Liver (tissue), 9 donors: ENCODE results near the gene ARNT2. TPM values are rescaled to one million over a fixed set of nuclear protein-coding genes. Genes with fewer than 3 reads are reported as not detected.

Experiments used
- DNase-seq: peaks from one replicate; pipeline ENCODE4 v3.0.0-alpha.2; 2017; ENCODE audit warnings: low spot score
- H3K27ac ChIP-seq, 2 donors: one replicate each; pipeline ENCODE4 v1.7.0; 2013; ENCODE audit warnings: inconsistent platforms in 2 of 2, low read length in 2 of 2, control low read depth in 1 of 2, low read depth in 1 of 2, mild to moderate bottlenecking in 1 of 2
- H3K27me3 ChIP-seq, 4 donors: one replicate each; pipeline versions ENCODE4 v1.6.1 to v1.7.0; 2013; ENCODE audit warnings: low read length in 3 of 4, inconsistent platforms in 1 of 4, mild to moderate bottlenecking in 1 of 4, moderate library complexity in 1 of 4; ENCODE audit not compliant: control insufficient read depth in 4 of 4, insufficient read depth in 4 of 4
- H3K36me3 ChIP-seq, 4 donors: one replicate each; pipeline versions ENCODE4 v1.6.1 to v1.7.0; 2013; ENCODE audit warnings: low read length in 3 of 4, mild to moderate bottlenecking in 3 of 4, low read depth in 1 of 4, moderate library complexity in 1 of 4; ENCODE audit not compliant: control insufficient read depth in 4 of 4, insufficient read depth in 3 of 4
- H3K4me1 ChIP-seq, 4 donors: one replicate each; pipeline versions ENCODE4 v1.6.1 to v1.7.0; 2013; ENCODE audit warnings: low read length in 3 of 4, mild to moderate bottlenecking in 3 of 4, moderate library complexity in 1 of 4; ENCODE audit not compliant: control insufficient read depth in 4 of 4, insufficient read depth in 4 of 4
- H3K4me3 ChIP-seq, 3 donors: one replicate each; pipeline versions ENCODE4 v1.6.1 to v1.7.0; 2013; ENCODE audit warnings: low read length in 3 of 3, control low read depth in 1 of 3, low read depth in 1 of 3, mild to moderate bottlenecking in 1 of 3
- H3K9ac ChIP-seq, 2 donors: one replicate each; pipeline ENCODE4 v1.7.0; 2013; ENCODE audit warnings: low read length in 2 of 2, mild to moderate bottlenecking in 2 of 2, moderate library complexity in 2 of 2, control low read depth in 1 of 2, low read depth in 1 of 2
- H3K9me3 ChIP-seq, 4 donors: one replicate each; pipeline versions ENCODE4 v1.6.1 to v1.7.0; 2013; ENCODE audit warnings: low read length in 3 of 4; ENCODE audit not compliant: control insufficient read depth in 4 of 4
- EGR1 ChIP-seq, 2 donors: IDR thresholded peaks; 2 replicates each; pipeline ENCODE4 v1.6.1; 2016 to 2018; ENCODE audit warnings: antibody characterized with exemption in 2 of 2, low read depth in 2 of 2
- FOXA1 ChIP-seq: IDR thresholded peaks from 2 replicates; pipeline ENCODE4 v1.6.1; 2016; ENCODE audit warnings: antibody characterized with exemption
- FOXA2 ChIP-seq: IDR thresholded peaks from 2 replicates; pipeline ENCODE4 v1.6.1; 2016; ENCODE audit warnings: antibody characterized with exemption
- HNF4A ChIP-seq, 2 donors: conservative IDR thresholded peaks; 2 replicates each; pipeline ENCODE4 v1.6.1; 2016; ENCODE audit warnings: antibody characterized with exemption in 2 of 2, mild to moderate bottlenecking in 2 of 2
- JUND ChIP-seq, 2 donors: IDR thresholded peaks; 2 replicates each; pipeline ENCODE4 v1.6.1; 2016; ENCODE audit warnings: antibody characterized with exemption in 2 of 2
- NR2F2 ChIP-seq: IDR thresholded peaks from 2 replicates; pipeline ENCODE4 v1.6.1; 2016; ENCODE audit warnings: antibody characterized with exemption
- RAD21 ChIP-seq, 2 donors: IDR thresholded peaks; 2 replicates each; pipeline ENCODE4 v1.6.1; 2016; ENCODE audit warnings: antibody characterized with exemption in 2 of 2, mild to moderate bottlenecking in 2 of 2
- RXRA ChIP-seq, 2 donors: IDR thresholded peaks; 2 replicates each; pipeline ENCODE4 v1.6.1; 2017 to 2018; ENCODE audit warnings: antibody characterized with exemption in 2 of 2, mild to moderate bottlenecking in 1 of 2
- SP1 ChIP-seq: IDR thresholded peaks from 2 replicates; pipeline ENCODE4 v1.6.1; 2018; ENCODE audit warnings: antibody characterized with exemption, mild to moderate bottlenecking
- TAF1 ChIP-seq: conservative IDR thresholded peaks from 2 replicates; pipeline ENCODE4 v1.6.1; 2016; ENCODE audit warnings: antibody characterized with exemption, mild to moderate bottlenecking
- YY1 ChIP-seq: IDR thresholded peaks from 2 replicates; pipeline ENCODE4 v1.6.1; 2016; ENCODE audit warnings: antibody characterized with exemption, mild to moderate bottlenecking
- WGBS: extraction: QIAGEN DNeasy Blood & Tissue Kit; methylation state at CpG from one replicate; pipeline ENCODE4 v1.1.7; 2013; 5-methylcytosine and 5-hydroxymethylcytosine counted together
- polyA plus RNA-seq, 2 donors: library from polyadenylated mRNA; stranded (reverse) in 1 of 2; unstranded in 1 of 2; fragments of 200-250 nt in 1 of 2; fragments of >200 nt in 1 of 2; fragmentation: Nextera tagmentation in 1 of 2; extraction: Ambion mirVana in 1 of 2; gene quantifications; one replicate each; pipeline versions ENCODE4 v1.2.1 to v1.2.3, GENCODE V29; 2013 to 2015
- total RNA-seq, 2 donors: library from RNA; depleted of rRNA; stranded (reverse); fragments of >200 nt; gene quantifications; one replicate each; pipeline ENCODE4 v1.2.3, GENCODE V29; 2014
- TF ChIP-seq, protein P1 (sequence below): IDR thresholded peaks from 2 replicates; pipeline ENCODE4 v1.6.1; 2016; ENCODE audit warnings: antibody characterized with exemption
- TF ChIP-seq, protein P2 (sequence below): IDR thresholded peaks from 2 replicates; pipeline ENCODE4 v1.6.1; 2016; ENCODE audit warnings: antibody characterized with exemption
- TF ChIP-seq, protein P3 (sequence below): IDR thresholded peaks from 2 replicates; pipeline ENCODE4 v1.6.1; 2016; ENCODE audit warnings: antibody characterized with exemption
- TF ChIP-seq, protein P4 (sequence below): IDR thresholded peaks from 2 replicates; pipeline ENCODE4 v1.6.1; 2016; ENCODE audit warnings: antibody characterized with exemption, mild to moderate bottlenecking
- donor health status: healthy.
- donor health status: healthy.
- donor health status: healthy.
- donor health status: healthy.
- donor health status: healthy.

Gene ARNT2
- total and polyA plus RNA-seq, 4 donors, result 0.17 to 0.92 (median 0.54) TPM

DNA sequence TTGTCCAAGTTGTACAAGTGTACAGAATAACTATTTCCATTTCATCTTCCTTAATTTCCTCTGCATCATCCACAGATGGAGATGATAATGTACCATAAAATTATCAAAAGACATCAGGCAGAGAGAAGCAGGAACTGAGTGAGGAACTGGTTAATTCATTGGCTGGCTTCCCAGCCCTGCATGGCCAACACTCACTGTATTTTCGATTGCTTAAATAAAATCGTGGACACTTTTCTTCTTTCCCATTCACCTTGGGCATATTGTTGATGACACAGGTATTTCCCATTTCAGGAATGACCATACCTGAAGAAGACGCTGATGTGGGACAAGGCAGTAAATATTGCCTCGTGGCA, 146.7 kb downstream of the ARNT2 start:
- peaks cover 0 to 11% (median 0%) of the 10 kb centered on the region in 4 donors for H3K27me3 ChIP-seq
- peaks cover 0 to 2% (median 0%) of the 10 kb centered on the region in 4 donors for H3K9me3 ChIP-seq
- H3K4me3 ChIP-seq, result no peak overlapping the region
- no peak overlapping the region for H3K9ac ChIP-seq
- DNase-seq, result no peak
- H3K36me3 ChIP-seq, result no peaks in the 10 kb centered on the region
- TF ChIP-seq EGR1 (IDR thresholded peaks at IDR 0.05; ENCODE audit: low read depth in 2 of 2), result no peak
- no peak for TF ChIP-seq JUND (IDR thresholded peaks at IDR 0.05)
- no peak for TF ChIP-seq FOXA2
- TF ChIP-seq HNF4A (conservative IDR thresholded peaks at IDR 0.05), result no peak
- no peak for TF ChIP-seq YY1
- TF ChIP-seq NR2F2, result no peak
- no peak for TF ChIP-seq TAF1
- TF ChIP-seq, protein P1, sequence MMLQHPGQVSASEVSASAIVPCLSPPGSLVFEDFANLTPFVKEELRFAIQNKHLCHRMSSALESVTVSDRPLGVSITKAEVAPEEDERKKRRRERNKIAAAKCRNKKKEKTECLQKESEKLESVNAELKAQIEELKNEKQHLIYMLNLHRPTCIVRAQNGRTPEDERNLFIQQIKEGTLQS, result no peak
- no peak for TF ChIP-seq RAD21 (IDR thresholded peaks at IDR 0.05)
- TF ChIP-seq, protein P2, sequence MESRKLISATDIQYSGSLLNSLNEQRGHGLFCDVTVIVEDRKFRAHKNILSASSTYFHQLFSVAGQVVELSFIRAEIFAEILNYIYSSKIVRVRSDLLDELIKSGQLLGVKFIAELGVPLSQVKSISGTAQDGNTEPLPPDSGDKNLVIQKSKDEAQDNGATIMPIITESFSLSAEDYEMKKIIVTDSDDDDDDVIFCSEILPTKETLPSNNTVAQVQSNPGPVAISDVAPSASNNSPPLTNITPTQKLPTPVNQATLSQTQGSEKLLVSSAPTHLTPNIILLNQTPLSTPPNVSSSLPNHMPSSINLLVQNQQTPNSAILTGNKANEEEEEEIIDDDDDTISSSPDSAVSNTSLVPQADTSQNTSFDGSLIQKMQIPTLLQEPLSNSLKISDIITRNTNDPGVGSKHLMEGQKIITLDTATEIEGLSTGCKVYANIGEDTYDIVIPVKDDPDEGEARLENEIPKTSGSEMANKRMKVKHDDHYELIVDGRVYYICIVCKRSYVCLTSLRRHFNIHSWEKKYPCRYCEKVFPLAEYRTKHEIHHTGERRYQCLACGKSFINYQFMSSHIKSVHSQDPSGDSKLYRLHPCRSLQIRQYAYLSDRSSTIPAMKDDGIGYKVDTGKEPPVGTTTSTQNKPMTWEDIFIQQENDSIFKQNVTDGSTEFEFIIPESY, result no peak
- TF ChIP-seq, protein P3, sequence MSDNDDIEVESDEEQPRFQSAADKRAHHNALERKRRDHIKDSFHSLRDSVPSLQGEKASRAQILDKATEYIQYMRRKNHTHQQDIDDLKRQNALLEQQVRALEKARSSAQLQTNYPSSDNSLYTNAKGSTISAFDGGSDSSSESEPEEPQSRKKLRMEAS, result no peak
- TF ChIP-seq SP1, result no peak
- H3K27ac ChIP-seq, result no peak overlapping the region
- WGBS, result 45% methylated on average over 4 of the region's 4 CpGs
- no peaks in the 10 kb centered on the region for H3K4me1 ChIP-seq

DNA sequence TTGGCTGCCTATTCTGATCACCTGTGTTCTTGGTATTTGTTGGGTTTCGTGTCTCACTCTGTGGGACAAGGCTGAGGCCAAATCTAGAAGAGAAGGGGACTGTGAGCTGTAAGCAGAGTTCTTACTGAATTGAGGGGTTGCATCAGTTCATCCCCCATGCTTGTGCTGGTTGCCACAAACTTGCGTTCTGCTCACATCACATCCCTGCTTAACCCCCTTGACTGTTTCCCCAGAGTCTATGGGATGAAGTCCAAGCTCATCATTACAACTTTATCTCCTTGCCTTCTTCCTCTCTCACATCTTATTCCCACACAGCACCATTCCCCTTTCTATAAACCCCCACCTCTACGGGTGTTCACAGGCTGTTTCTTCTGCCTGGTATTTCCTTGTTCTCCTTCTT, 147.2 kb downstream of the ARNT2 start:
- no peaks in the 10 kb centered on the region for H3K36me3 ChIP-seq
- no peak for DNase-seq
- H3K9me3 ChIP-seq, result peaks cover 0 to 2% (median 0%) of the 10 kb centered on the region in 4 donors
- no peak for TF ChIP-seq EGR1 (IDR thresholded peaks at IDR 0.05; ENCODE audit: low read depth in 2 of 2)
- TF ChIP-seq NR2F2, result no peak
- no peak for TF ChIP-seq RXRA (IDR thresholded peaks at IDR 0.05)
- TF ChIP-seq SP1, result no peak
- TF ChIP-seq FOXA2, result no peak
- no peak for TF ChIP-seq TAF1
- TF ChIP-seq, protein P3, result no peak
- no peak for TF ChIP-seq HNF4A (conservative IDR thresholded peaks at IDR 0.05)
- TF ChIP-seq, protein P1, result no peak
- no peak for TF ChIP-seq YY1
- TF ChIP-seq, protein P4, sequence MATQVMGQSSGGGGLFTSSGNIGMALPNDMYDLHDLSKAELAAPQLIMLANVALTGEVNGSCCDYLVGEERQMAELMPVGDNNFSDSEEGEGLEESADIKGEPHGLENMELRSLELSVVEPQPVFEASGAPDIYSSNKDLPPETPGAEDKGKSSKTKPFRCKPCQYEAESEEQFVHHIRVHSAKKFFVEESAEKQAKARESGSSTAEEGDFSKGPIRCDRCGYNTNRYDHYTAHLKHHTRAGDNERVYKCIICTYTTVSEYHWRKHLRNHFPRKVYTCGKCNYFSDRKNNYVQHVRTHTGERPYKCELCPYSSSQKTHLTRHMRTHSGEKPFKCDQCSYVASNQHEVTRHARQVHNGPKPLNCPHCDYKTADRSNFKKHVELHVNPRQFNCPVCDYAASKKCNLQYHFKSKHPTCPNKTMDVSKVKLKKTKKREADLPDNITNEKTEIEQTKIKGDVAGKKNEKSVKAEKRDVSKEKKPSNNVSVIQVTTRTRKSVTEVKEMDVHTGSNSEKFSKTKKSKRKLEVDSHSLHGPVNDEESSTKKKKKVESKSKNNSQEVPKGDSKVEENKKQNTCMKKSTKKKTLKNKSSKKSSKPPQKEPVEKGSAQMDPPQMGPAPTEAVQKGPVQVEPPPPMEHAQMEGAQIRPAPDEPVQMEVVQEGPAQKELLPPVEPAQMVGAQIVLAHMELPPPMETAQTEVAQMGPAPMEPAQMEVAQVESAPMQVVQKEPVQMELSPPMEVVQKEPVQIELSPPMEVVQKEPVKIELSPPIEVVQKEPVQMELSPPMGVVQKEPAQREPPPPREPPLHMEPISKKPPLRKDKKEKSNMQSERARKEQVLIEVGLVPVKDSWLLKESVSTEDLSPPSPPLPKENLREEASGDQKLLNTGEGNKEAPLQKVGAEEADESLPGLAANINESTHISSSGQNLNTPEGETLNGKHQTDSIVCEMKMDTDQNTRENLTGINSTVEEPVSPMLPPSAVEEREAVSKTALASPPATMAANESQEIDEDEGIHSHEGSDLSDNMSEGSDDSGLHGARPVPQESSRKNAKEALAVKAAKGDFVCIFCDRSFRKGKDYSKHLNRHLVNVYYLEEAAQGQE, result no peak
- TF ChIP-seq FOXA1, result no peak
- H3K27ac ChIP-seq, result no peak overlapping the region
- H3K4me3 ChIP-seq, result no peak overlapping the region
- H3K4me1 ChIP-seq, result no peaks in the 10 kb centered on the region
- peaks cover 0 to 11% (median 0%) of the 10 kb centered on the region in 4 donors for H3K27me3 ChIP-seq
- H3K9ac ChIP-seq, result no peak overlapping the region
- 74% methylated on average over 3 of the region's 3 CpGs for WGBS
